CD4-positive, alpha-beta T cell treated with Interferon alpha-2 for 1 hour (primary cell): ENCODE measurements around the gene MOGAT3.

ENCODE experiments used
- DNase-seq, 2 donors: peaks; one replicate each; pipeline ENCODE4 v3.0.0-alpha.2; 2020 to 2022

Gene MOGAT3

GRCh38 chr7:101156866-101157589 lies 43.8 kb downstream of the MOGAT3 start:
- DNase-seq: no peak

GRCh38 chr7:101156277-101156676 lies 44.6 kb downstream of the MOGAT3 start:
- DNase-seq: no peak

GRCh38 chr7:101155303-101155702 lies 45.5 kb downstream of the MOGAT3 start:
- DNase-seq: no peak

- no peak for DNase-seq
These were observed 46.1 kb downstream of the MOGAT3 start for GRCh38 chr7:101154693-101155102.

- peak; percentile 95 to 96 for DNase-seq
These were observed 46.7 kb downstream of the MOGAT3 start, which contains the start of gene AP1S1 for GRCh38 chr7:101153969-101154692. AP1S1 (plus strand) TSS chr7:101154476; CDS start chr7:101154515, 39 bp downstream.

- no peak for DNase-seq
These were observed 48.8 kb downstream of the MOGAT3 start for GRCh38 chr7:101151908-101152651.
